Fibroblast of upper back skin (primary cell): ENCODE measurements around the gene LEP.
"Not testable (repeated sequence)": the region's sequence is repeated elsewhere in the genome, so short reads cannot be mapped to it uniquely, and the experiment has no call there.

Source experiments
- DNase-seq: peaks from one replicate; pipeline ENCODE4 v3.0.0-alpha.2; 2013

LEP gene

GRCh38 chr7:128275681-128276080 is 34.6 kb downstream of the LEP start:
- DNase-seq: no peak

- no peak for DNase-seq
Observed at GRCh38 chr7:128278366-128278765, 37.3 kb downstream of the LEP start.

DNA sequence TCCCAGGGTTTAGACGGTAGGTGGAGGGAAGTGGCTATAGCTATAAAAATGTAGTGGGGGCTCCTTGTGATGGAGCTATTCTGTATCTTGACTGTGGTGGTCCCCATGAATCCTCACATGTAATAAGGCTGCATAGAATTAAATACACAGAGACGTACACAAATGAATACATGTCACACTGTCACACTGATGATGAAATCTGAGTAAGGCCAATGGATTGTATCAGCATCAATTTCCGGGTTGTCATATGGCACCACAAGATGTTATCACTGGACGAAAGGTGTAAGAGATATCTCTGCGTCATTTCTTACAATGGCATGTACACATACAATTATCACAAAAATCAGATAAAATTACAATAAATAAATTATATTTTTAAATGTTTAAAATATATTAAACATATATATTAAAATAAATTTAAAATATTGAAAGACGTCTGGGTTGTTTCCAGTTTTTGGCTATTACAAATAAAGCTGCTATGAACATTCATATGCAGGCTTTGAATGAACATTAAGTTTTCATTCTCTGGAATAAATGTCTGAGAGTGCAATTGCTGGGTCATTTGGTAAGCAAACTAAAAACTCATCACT is 38.1 kb downstream of the LEP start:
- DNase-seq: no peak

GRCh38 chr7:128280451-128280850 is 39.4 kb downstream of the LEP start:
- not testable (repeated sequence) for DNase-seq

DNA sequence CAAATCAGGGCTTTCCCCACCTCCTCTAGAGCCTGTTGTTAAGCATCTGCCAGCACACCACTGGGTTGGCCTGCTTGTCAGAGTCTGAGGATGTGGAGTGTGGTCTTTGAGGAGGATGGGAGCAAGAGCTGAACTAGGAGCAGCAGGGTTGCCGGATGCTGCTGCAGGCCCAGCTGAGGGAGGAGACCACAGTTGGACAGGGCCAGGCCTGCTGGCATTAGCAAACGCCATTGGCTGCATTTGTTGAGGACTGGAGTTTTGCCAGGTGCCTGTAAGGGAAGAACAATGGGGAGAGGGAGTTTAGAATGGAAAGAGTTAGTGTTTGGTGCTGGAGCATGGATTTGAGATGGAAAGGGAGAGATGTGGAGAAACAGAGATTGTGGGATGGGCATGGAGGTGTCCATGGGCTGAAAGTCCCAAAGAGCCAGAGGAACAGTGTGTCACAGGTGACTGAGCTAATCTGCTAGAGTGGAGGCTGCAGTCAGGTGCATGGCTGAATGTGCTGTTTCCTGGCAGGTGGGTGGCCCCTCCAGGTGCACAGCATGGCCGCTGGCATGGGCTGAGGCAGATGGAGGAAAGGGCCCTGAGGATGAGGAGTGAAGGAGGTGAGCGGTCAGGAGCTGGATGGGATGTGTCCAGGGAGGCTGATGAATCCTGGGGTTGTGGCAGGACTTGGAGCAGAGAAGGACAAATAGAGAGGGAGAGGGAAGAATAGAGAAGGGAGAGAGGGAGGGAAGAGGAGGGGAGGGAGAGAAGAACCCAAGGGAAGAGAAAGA is 40.7 kb downstream of the LEP start:
- DNase-seq: no peak

DNA sequence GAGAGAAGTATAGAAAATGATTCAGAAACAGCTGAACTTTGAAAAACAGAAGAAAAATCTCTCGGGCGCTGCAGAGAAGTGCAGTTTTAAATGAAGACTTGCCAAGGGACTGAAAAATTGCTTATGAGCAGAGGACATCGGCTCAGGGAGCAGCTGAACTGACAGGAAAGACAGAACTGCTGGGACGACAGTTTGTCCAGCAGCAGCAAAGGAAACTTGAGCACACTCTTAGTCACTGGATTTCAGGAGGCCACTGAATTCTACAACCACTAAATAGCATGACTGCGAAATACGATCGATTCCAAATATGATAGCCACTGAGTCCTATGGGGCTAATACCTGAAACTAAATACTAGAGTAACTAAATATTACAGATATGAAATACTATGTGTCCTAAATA is 43.0 kb downstream of the LEP start:
- DNase-seq: no peak

DNA sequence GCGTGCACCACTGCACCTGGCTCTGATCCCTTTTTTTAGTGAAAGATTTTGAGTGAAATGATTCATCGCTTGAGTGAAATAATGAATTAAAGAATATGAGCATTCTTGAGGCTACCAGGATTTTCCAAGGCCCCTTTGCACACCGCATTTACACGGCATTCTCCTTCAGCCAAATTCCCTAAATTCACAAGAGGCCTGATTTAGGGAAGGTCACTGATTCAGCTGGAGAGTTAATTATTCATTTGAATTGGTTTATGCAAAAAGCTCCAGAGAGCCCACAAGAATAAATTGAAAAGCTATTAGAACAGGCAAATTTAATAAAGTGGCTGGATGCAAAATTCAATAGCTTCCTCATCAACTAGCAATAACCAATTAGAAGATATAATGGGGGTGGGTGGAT is 46.5 kb downstream of the LEP start:
- peak; percentile 7 for DNase-seq

DNA sequence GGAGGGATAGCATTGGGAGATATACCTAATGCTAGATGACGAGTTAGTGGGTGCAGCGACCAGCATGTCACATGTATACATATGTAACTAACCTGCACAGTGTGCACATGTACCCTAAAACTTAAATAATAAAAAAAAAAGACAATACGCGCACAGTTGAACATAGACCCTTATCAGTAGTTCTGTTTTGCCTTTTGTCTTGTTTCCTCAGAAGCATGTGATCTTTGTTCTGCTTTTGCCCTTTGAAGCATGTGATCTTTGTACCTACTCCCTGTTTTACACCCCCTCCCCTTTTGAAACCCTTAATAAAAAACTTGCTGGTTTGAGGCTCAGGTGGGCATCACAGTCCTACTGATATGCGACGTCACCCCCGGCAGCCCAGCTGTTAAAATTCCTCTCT is 56.9 kb downstream of the LEP start:
- not testable (repeated sequence) for DNase-seq

DNA sequence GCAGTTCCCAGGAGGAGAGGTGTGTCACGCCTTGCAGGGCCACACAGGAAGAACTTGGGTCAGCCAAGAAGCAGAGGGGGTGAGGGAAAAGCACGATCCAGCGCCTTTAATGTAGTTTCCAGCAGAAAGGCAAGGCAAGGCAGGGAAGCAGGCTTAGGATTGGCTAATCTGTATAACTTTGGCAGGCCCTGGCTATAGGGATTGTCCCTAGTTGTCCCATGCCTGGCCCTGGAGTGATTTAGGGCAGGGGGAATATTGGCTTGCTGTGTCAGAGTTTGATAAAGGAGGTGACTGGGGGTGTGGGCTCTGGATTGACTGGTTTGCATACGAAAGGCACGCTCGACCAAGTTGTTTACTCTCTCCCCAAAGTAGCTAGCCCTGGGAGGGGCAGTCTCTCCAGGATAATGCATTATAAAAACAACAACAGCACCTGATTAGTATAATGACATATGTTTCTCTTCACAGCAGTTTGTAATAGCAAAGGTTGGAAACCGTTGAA is 58.1 kb downstream of the LEP start:
- DNase-seq: no peak

- no peak for DNase-seq
Observed at GRCh38 chr7:128302139-128302538, 61.1 kb downstream of the LEP start.

- DNase-seq: no peak
Observed at GRCh38 chr7:128303133-128303532, 62.1 kb downstream of the LEP start.

DNA sequence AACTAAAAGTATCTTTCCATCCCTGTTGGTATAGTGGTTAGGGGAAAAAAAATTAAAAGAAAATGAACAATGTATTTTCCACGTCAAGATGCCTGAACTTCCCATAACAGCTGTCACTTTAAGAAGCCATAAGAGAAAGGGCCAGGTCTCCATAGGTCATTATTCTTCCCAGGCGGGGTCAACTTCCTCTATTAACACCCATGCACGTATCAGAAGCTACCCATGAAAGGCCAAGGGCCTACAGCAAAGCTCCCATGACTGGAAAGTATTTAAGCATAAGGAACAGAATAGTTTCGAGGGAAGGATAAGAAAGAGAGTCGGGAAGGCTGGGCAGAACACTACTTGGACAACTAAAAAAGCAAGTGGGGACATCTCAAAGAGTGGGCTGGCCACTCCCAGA is 62.6 kb downstream of the LEP start:
- DNase-seq: no peak

- DNase-seq: no peak
Observed at GRCh38 chr7:128304212-128304611, 63.1 kb downstream of the LEP start.

GRCh38 chr7:128307061-128307460 is 66.0 kb downstream of the LEP start:
- no peak for DNase-seq
